GM19035 (cell line): ENCODE data around the gene RDH5.

Source experiments
- ATAC-seq: cut with Tn5 transposase; IDR thresholded peaks from one replicate; pipeline ENCODE4 v1.9.1; 2021; ENCODE audit not compliant: unreplicated experiment

The RDH5 gene

GRCh38 chr12:55695349-55695748 lies 24.8 kb upstream of the RDH5 start:
- ATAC-seq: no peak

GRCh38 chr12:55696141-55696540 lies 24.1 kb upstream of the RDH5 start:
- no peak for ATAC-seq

GRCh38 chr12:55696796-55697462 lies 23.3 kb upstream of the RDH5 start:
- no peak for ATAC-seq

- no peak for ATAC-seq
Observed at GRCh38 chr12:55697686-55698085, 22.5 kb upstream of the RDH5 start.

- no peak for ATAC-seq
Observed at GRCh38 chr12:55698241-55698955, 21.8 kb upstream of the RDH5 start.

- ATAC-seq: no peak
Observed at GRCh38 chr12:55698965-55699364, 21.2 kb upstream of the RDH5 start.

GRCh38 chr12:55699471-55700055 lies 20.6 kb upstream of the RDH5 start:
- no peak for ATAC-seq

- ATAC-seq: no peak
Observed at GRCh38 chr12:55700255-55701018, 19.8 kb upstream of the RDH5 start.

GRCh38 chr12:55702861-55703260 lies 17.3 kb upstream of the RDH5 start:
- no peak for ATAC-seq

- ATAC-seq: no peak
Observed at GRCh38 chr12:55703288-55703687, 16.9 kb upstream of the RDH5 start.

GRCh38 chr12:55703901-55704761 lies 16.1 kb upstream of the RDH5 start:
- ATAC-seq: no peak

- ATAC-seq: no peak
Observed at GRCh38 chr12:55704824-55705718, 15.1 kb upstream of the RDH5 start.

GRCh38 chr12:55705782-55706402 lies 14.3 kb upstream of the RDH5 start:
- ATAC-seq: no peak

GRCh38 chr12:55706568-55707218 lies 13.5 kb upstream of the RDH5 start:
- ATAC-seq: no peak

GRCh38 chr12:55707219-55707671 lies 12.9 kb upstream of the RDH5 start:
- no peak for ATAC-seq

GRCh38 chr12:55707841-55708694 lies 12.1 kb upstream of the RDH5 start, which contains the start of gene ITGA7:
Gene ITGA7 (minus strand): TSS chr12:55707904. CDS start chr12:55707682, 222 bp downstream.
- ATAC-seq: peak; percentile 65

GRCh38 chr12:55708695-55709233 lies 11.4 kb upstream of the RDH5 start:
- ATAC-seq: no peak
